Keratinocyte (primary cell): ENCODE results near the gene GUCY1A1. TPM values are rescaled to one million over a fixed set of nuclear protein-coding genes. Genes with fewer than 3 reads are reported as not detected.

ENCODE experiments used
- DNase-seq: peaks from one replicate; pipeline ENCODE4 v3.0.0-alpha.2; 2011; ENCODE audit warnings: low read depth, missing footprints, low spot score
- FAIRE-seq: peaks from 2 replicates; lab custom pipeline; 2011; peaks lifted over from hg19 to GRCh38; lab: Jason Lieb, UNC
- H2AFZ ChIP-seq: 2 replicates; pipeline ENCODE4 v1.6.0; 2012; ENCODE audit warnings: low read length, control low read depth, inconsistent platforms; ENCODE audit not compliant: control insufficient read depth
- H3K27ac ChIP-seq: 2 replicates; pipeline ENCODE4 v1.5.1; 2011; ENCODE audit warnings: low read length; ENCODE audit not compliant: control insufficient read depth, insufficient read depth
- H3K27me3 ChIP-seq: 3 replicates; pipeline ENCODE4 v1.6.0; 2011; ENCODE audit warnings: low read length; ENCODE audit not compliant: control insufficient read depth, insufficient read depth; ENCODE audit errors: extremely low read depth
- H3K36me3 ChIP-seq, 2 experiments: 2 replicates in 1 of 2; 3 replicates in 1 of 2; pipeline ENCODE4 v1.5.1; 2011; ENCODE audit warnings: low read length in 2 of 2, mild to moderate bottlenecking in 1 of 2; ENCODE audit not compliant: control insufficient read depth in 2 of 2, insufficient read depth in 2 of 2; ENCODE audit errors: extremely low read depth in 1 of 2
- H3K4me1 ChIP-seq: 3 replicates; pipeline ENCODE4 v1.5.1; 2011; ENCODE audit warnings: low read length; ENCODE audit not compliant: control insufficient read depth, insufficient read depth; ENCODE audit errors: extremely low read depth
- H3K4me2 ChIP-seq: 3 replicates; pipeline ENCODE4 v1.6.0; 2011; ENCODE audit warnings: low read depth, low read length; ENCODE audit not compliant: control insufficient read depth, insufficient read depth; ENCODE audit errors: extremely low read depth
- H3K4me3 ChIP-seq, 3 experiments: fragments of 200-600 bp in 1 of 3; sonication (generic) in 1 of 3; 2 replicates in 2 of 3; 3 replicates in 1 of 3; pipeline ENCODE4 v1.5.1; 2011 to 2016; ENCODE audit warnings: low read length in 3 of 3, mild to moderate bottlenecking in 3 of 3, control low read depth in 2 of 3, inconsistent platforms in 1 of 3, low read depth in 1 of 3, mixed read lengths in 1 of 3, mixed run types in 1 of 3, moderate library complexity in 1 of 3; ENCODE audit not compliant: control insufficient read depth in 2 of 3, insufficient read depth in 2 of 3; ENCODE audit errors: extremely low read depth in 1 of 3
- H3K79me2 ChIP-seq: 2 replicates; pipeline ENCODE4 v1.6.0; 2012; ENCODE audit warnings: low read length; ENCODE audit not compliant: control insufficient read depth, insufficient read depth
- H3K9ac ChIP-seq: 3 replicates; pipeline ENCODE4 v1.6.0; 2011; ENCODE audit warnings: low read length; ENCODE audit not compliant: control insufficient read depth, insufficient read depth; ENCODE audit errors: extremely low read depth
- H3K9me1 ChIP-seq: 3 replicates; pipeline ENCODE4 v1.6.0; 2011; ENCODE audit warnings: low read length; ENCODE audit not compliant: control insufficient read depth, insufficient read depth; ENCODE audit errors: extremely low read depth
- H3K9me3 ChIP-seq: 2 replicates; pipeline ENCODE4 v1.5.1; 2012; ENCODE audit warnings: low read depth, low read length; ENCODE audit not compliant: control insufficient read depth
- H4K20me1 ChIP-seq: 3 replicates; pipeline ENCODE4 v1.6.0; 2011; ENCODE audit warnings: low read length; ENCODE audit not compliant: control insufficient read depth, insufficient read depth; ENCODE audit errors: extremely low read depth
- CTCF ChIP-seq, 3 experiments: IDR thresholded peaks in 1 of 3; conservative IDR thresholded peaks in 1 of 3; optimal IDR thresholded peaks in 1 of 3; 2 replicates in 2 of 3; 3 replicates in 1 of 3; pipeline versions ENCODE3 to v1.5.1; 2011; ENCODE audit warnings: low read length in 3 of 3, mild to moderate bottlenecking in 3 of 3, moderate library complexity in 2 of 3, control low read depth in 1 of 3, inconsistent platforms in 1 of 3; ENCODE audit not compliant: insufficient read depth in 2 of 3; ENCODE audit errors: extremely low read depth in 1 of 3
- EZH2 ChIP-seq: IDR thresholded peaks from one replicate; pipeline ENCODE4 v1.6.1; 2012; ENCODE audit warnings: inconsistent platforms, mild to moderate bottlenecking, low read length, moderate library complexity
- dilution Hi-C: fragments of 300-500 bp; cut with MboI; formaldehyde crosslinking; loops from one replicate; pipeline ENCODE4 v1.7.0; 2020; ENCODE audit warnings: low sequenced_read_pairs; ENCODE audit not compliant: extremely low pct_ligation_motif_present
- polyA plus RNA-seq, 5 experiments: library from polyadenylated mRNA; depleted of rRNA in 3 of 5; stranded (reverse) in 3 of 5; stranded (forward) in 1 of 5; unstranded in 1 of 5; fragments of >200 nt; gene quantifications; 1 replicate in 1 of 5; 2 replicates in 3 of 5; 3 replicates in 1 of 5; pipeline versions ENCODE4 v1.2.1 to v1.2.3, GENCODE V29; 2011 to 2012; ENCODE audit warnings: missing spikeins in 2 of 5, low read depth in 1 of 5, low replicate concordance in 1 of 5

Gene GUCY1A1
- polyA plus RNA-seq, 1 donor (not counting 4 experiments of a cell fraction or from before 2014, with no cell fraction given): 0.05 TPM

GRCh38 chr4:155639704-155640523 is 26.7 kb upstream of the GUCY1A1 start:
- no peak overlapping the region for H2AFZ ChIP-seq
- FAIRE-seq: no peak

GRCh38 chr4:155640751-155641150 is 25.9 kb upstream of the GUCY1A1 start:
- Histone ChIP-seq H3K27me3 (no peaks in the 10 kb centered on the region), H3K9ac (no peak overlapping the region), H3K4me1 (no peaks in the 10 kb centered on the region), H3K36me3 (no peaks in the 10 kb centered on the region), H2AFZ (no peak overlapping the region), H4K20me1 (no peaks in the 10 kb centered on the region), H3K4me3 (no peak overlapping the region), H3K79me2 (no peaks in the 10 kb centered on the region), H3K9me1 (no peaks in the 10 kb centered on the region), H3K27ac (no peak overlapping the region), H3K4me2 (no peak overlapping the region), H3K9me3 (no peaks in the 10 kb centered on the region)
- FAIRE-seq: no peak
- dilution Hi-C loops: no loop called here
- DNase-seq: no peak
- TF ChIP-seq EZH2: no peak
- TF ChIP-seq CTCF (optimal IDR thresholded peaks at IDR 0.05 in 1 of 3, IDR thresholded peaks at IDR 0.05 in 1 of 3, conservative IDR thresholded peaks at IDR 0.05 in 1 of 3; ENCODE audit: extremely low read depth in 1 of 3, insufficient read depth in 2 of 3, low read length in 3 of 3): no peak

More at GRCh38 chr4:155639704-155640523, 26.7 kb upstream of the GUCY1A1 start:
- H3K27me3 ChIP-seq: no peaks in the 10 kb centered on the region
- no peak for DNase-seq
- no peaks in the 10 kb centered on the region for H3K9me3 ChIP-seq
- H3K4me2 ChIP-seq: no peak overlapping the region
- no peak for TF ChIP-seq CTCF (optimal IDR thresholded peaks at IDR 0.05 in 1 of 3, IDR thresholded peaks at IDR 0.05 in 1 of 3, conservative IDR thresholded peaks at IDR 0.05 in 1 of 3; ENCODE audit: extremely low read depth in 1 of 3, insufficient read depth in 2 of 3, low read length in 3 of 3)
- TF ChIP-seq EZH2: no peak
- H3K9ac ChIP-seq: no peak overlapping the region
- H3K4me1 ChIP-seq: no peaks in the 10 kb centered on the region
- no peaks in the 10 kb centered on the region for H3K9me1 ChIP-seq
- H3K79me2 ChIP-seq: no peaks in the 10 kb centered on the region
- H3K27ac ChIP-seq: no peak overlapping the region
- no peaks in the 10 kb centered on the region for H4K20me1 ChIP-seq
- H3K4me3 ChIP-seq: no peak overlapping the region
- dilution Hi-C loops: no loop called here
- no peaks in the 10 kb centered on the region for H3K36me3 ChIP-seq
